Measurements from ENCODE around the gene PPP1R3G. TPM values are rescaled to one million over a fixed set of nuclear protein-coding genes. Genes with fewer than 3 reads are reported as not detected.

Gene PPP1R3G
- under 1 TPM; 0.04 to 0.05 TPM for total RNA-seq

- H3K27me3 Mint-ChIP-seq: peaks cover 66% of the 10 kb centered on the region
Observed at GRCh38 chr6:5084781-5085647, at the start of gene PPP1R3G. Gene PPP1R3G (plus strand): TSS chr6:5085341. CDS start chr6:5085486, 145 bp downstream.

GRCh38 chr6:5036269-5036668 lies 48.9 kb upstream of the PPP1R3G start:
- no peak for DNase-seq
- peaks cover 2% of the 10 kb centered on the region for H3K4me1 Mint-ChIP-seq
- ChIA-PET CTCF (interaction anchor here (1.1 kb wide), 1 partner anchor 33 kb away, joined by 5 read pairs; the partner anchor contains the start of gene RPP40), POLR2A (no interaction called here)
- no peak overlapping the region for H3K4me3 Mint-ChIP-seq
- H3K9me3 Mint-ChIP-seq: no peaks in the 10 kb centered on the region
- no peaks in the 10 kb centered on the region for H3K27me3 Mint-ChIP-seq
- H3K27ac Mint-ChIP-seq: no peak overlapping the region
- no peaks in the 10 kb centered on the region for H3K36me3 Mint-ChIP-seq (ENCODE audit: low read depth)

More at GRCh38 chr6:5084781-5085647, at the start of gene PPP1R3G:
- Mint-ChIP-seq H3K36me3 (ENCODE audit: low read depth) (no peaks in the 10 kb centered on the region), H3K9me3 (no peaks in the 10 kb centered on the region), H3K27ac (peak within 1 kb of the TSS; percentile 46), H3K4me1 (peaks cover 7% of the 10 kb centered on the region), H3K4me3 (peak within 1 kb of the TSS; percentile 69)
- DNase-seq: no peak
- CTCF ChIA-PET: interaction anchor here (0.6 kb wide), 1 partner anchor 33 kb away, joined by 4 read pairs; no protein-coding TSS in a partner anchor
- POLR2A ChIA-PET: no interaction called here

- Mint-ChIP-seq H3K4me1 (no peaks in the 10 kb centered on the region), H3K36me3 (ENCODE audit: low read depth) (no peaks in the 10 kb centered on the region), H3K27ac (no peak overlapping the region), H3K4me3 (no peak overlapping the region), H3K9me3 (no peaks in the 10 kb centered on the region), H3K27me3 (no peaks in the 10 kb centered on the region)
- CTCF ChIA-PET: no interaction called here
- POLR2A ChIA-PET: no interaction called here
- DNase-seq: no peak
Observed at GRCh38 chr6:5041955-5042354, 43.2 kb upstream of the PPP1R3G start.

- Mint-ChIP-seq H3K4me1 (no peaks in the 10 kb centered on the region), H3K36me3 (ENCODE audit: low read depth) (no peaks in the 10 kb centered on the region), H3K4me3 (no peak overlapping the region), H3K9me3 (no peaks in the 10 kb centered on the region), H3K27ac (no peak overlapping the region), H3K27me3 (no peaks in the 10 kb centered on the region)
- POLR2A ChIA-PET: no interaction called here
- CTCF ChIA-PET: no interaction called here
- no peak for DNase-seq
Observed at GRCh38 chr6:5042436-5042835, 42.7 kb upstream of the PPP1R3G start.

GRCh38 chr6:5044866-5045265 lies 40.3 kb upstream of the PPP1R3G start:
- ChIA-PET POLR2A (no interaction called here), CTCF (no interaction called here)
- no peak for DNase-seq
- Mint-ChIP-seq H3K4me3 (no peak overlapping the region), H3K27me3 (no peaks in the 10 kb centered on the region), H3K4me1 (no peaks in the 10 kb centered on the region), H3K36me3 (ENCODE audit: low read depth) (no peaks in the 10 kb centered on the region), H3K9me3 (peaks cover 4% of the 10 kb centered on the region), H3K27ac (no peak overlapping the region)

- ChIA-PET POLR2A (no interaction called here), CTCF (no interaction called here)
- no peaks in the 10 kb centered on the region for H3K4me1 Mint-ChIP-seq
- no peak for DNase-seq
- H3K27me3 Mint-ChIP-seq: no peaks in the 10 kb centered on the region
- no peak overlapping the region for H3K4me3 Mint-ChIP-seq
- peaks cover 7% of the 10 kb centered on the region for H3K9me3 Mint-ChIP-seq
- no peaks in the 10 kb centered on the region for H3K36me3 Mint-ChIP-seq (ENCODE audit: low read depth)
- H3K27ac Mint-ChIP-seq: no peak overlapping the region
Observed at GRCh38 chr6:5045416-5045815, 39.7 kb upstream of the PPP1R3G start.

- H3K4me1 Mint-ChIP-seq: no peaks in the 10 kb centered on the region
- ChIA-PET POLR2A (no interaction called here), CTCF (no interaction called here)
- no peaks in the 10 kb centered on the region for H3K36me3 Mint-ChIP-seq (ENCODE audit: low read depth)
- H3K4me3 Mint-ChIP-seq: no peak overlapping the region
- H3K9me3 Mint-ChIP-seq: peaks cover 15% of the 10 kb centered on the region
- DNase-seq: no peak
- no peak overlapping the region for H3K27ac Mint-ChIP-seq
- no peaks in the 10 kb centered on the region for H3K27me3 Mint-ChIP-seq
Observed at GRCh38 chr6:5046430-5046829, 38.7 kb upstream of the PPP1R3G start.

- no peak for DNase-seq
- CTCF ChIA-PET: no interaction called here
- H3K9me3 Mint-ChIP-seq: peaks cover 19% of the 10 kb centered on the region
- H3K27me3 Mint-ChIP-seq: peaks cover 2% of the 10 kb centered on the region
- H3K27ac Mint-ChIP-seq: no peak overlapping the region
- POLR2A ChIA-PET: no interaction called here
- H3K4me3 Mint-ChIP-seq: no peak overlapping the region
- no peaks in the 10 kb centered on the region for H3K4me1 Mint-ChIP-seq
- no peaks in the 10 kb centered on the region for H3K36me3 Mint-ChIP-seq (ENCODE audit: low read depth)
Observed at GRCh38 chr6:5050009-5050408, 35.1 kb upstream of the PPP1R3G start.

GRCh38 chr6:5051394-5051793 lies 33.7 kb upstream of the PPP1R3G start:
- no peaks in the 10 kb centered on the region for H3K4me1 Mint-ChIP-seq
- no peak overlapping the region for H3K4me3 Mint-ChIP-seq
- no peaks in the 10 kb centered on the region for H3K36me3 Mint-ChIP-seq (ENCODE audit: low read depth)
- H3K27ac Mint-ChIP-seq: no peak overlapping the region
- no peak for DNase-seq
- peaks cover 4% of the 10 kb centered on the region for H3K27me3 Mint-ChIP-seq
- H3K9me3 Mint-ChIP-seq: peaks cover 22% of the 10 kb centered on the region
- ChIA-PET CTCF (no interaction called here), POLR2A (no interaction called here)

GRCh38 chr6:5053038-5053437 lies 32.1 kb upstream of the PPP1R3G start:
- CTCF ChIA-PET: no interaction called here
- DNase-seq: no peak
- no peaks in the 10 kb centered on the region for H3K36me3 Mint-ChIP-seq (ENCODE audit: low read depth)
- no peak overlapping the region for H3K4me3 Mint-ChIP-seq
- POLR2A ChIA-PET: no interaction called here
- H3K27ac Mint-ChIP-seq: no peak overlapping the region
- peaks cover 22% of the 10 kb centered on the region for H3K9me3 Mint-ChIP-seq
- no peaks in the 10 kb centered on the region for H3K4me1 Mint-ChIP-seq
- H3K27me3 Mint-ChIP-seq: peaks cover 4% of the 10 kb centered on the region

GRCh38 chr6:5053864-5054244 lies 31.3 kb upstream of the PPP1R3G start:
- POLR2A ChIA-PET: no interaction called here
- no peaks in the 10 kb centered on the region for H3K36me3 Mint-ChIP-seq (ENCODE audit: low read depth)
- no peak for DNase-seq

GRCh38 chr6:5054245-5054873 lies 30.8 kb upstream of the PPP1R3G start:
- POLR2A ChIA-PET: no interaction called here
- Mint-ChIP-seq H3K27ac (no peak overlapping the region), H3K27me3 (peaks cover 4% of the 10 kb centered on the region), H3K4me1 (no peaks in the 10 kb centered on the region), H3K36me3 (ENCODE audit: low read depth) (no peaks in the 10 kb centered on the region), H3K9me3 (peaks cover 18% of the 10 kb centered on the region), H3K4me3 (no peak overlapping the region)
- CTCF ChIA-PET: no interaction called here
- DNase-seq: no peak

More at GRCh38 chr6:5053864-5054244, 31.3 kb upstream of the PPP1R3G start:
- H3K27ac Mint-ChIP-seq: no peak overlapping the region
- peaks cover 4% of the 10 kb centered on the region for H3K27me3 Mint-ChIP-seq
- no peaks in the 10 kb centered on the region for H3K4me1 Mint-ChIP-seq
- no peak overlapping the region for H3K4me3 Mint-ChIP-seq
- H3K9me3 Mint-ChIP-seq: peaks cover 18% of the 10 kb centered on the region
- CTCF ChIA-PET: no interaction called here

GRCh38 chr6:5055118-5055517 lies 30.0 kb upstream of the PPP1R3G start:
- ChIA-PET POLR2A (no interaction called here), CTCF (no interaction called here)
- no peaks in the 10 kb centered on the region for H3K4me1 Mint-ChIP-seq
- DNase-seq: no peak
- H3K27me3 Mint-ChIP-seq: peaks cover 4% of the 10 kb centered on the region
- no peaks in the 10 kb centered on the region for H3K36me3 Mint-ChIP-seq (ENCODE audit: low read depth)
- peaks cover 18% of the 10 kb centered on the region for H3K9me3 Mint-ChIP-seq
- H3K27ac Mint-ChIP-seq: no peak overlapping the region
- H3K4me3 Mint-ChIP-seq: no peak overlapping the region

Measured in activated CD4-positive, alpha-beta T cell treated with anti-CD3 and anti-CD28 coated beads, Interleukin-2, amount 10 ng/mL, durations not matched to agents 7 days and 5 days (primary cell).